ENCODE data around the gene DGKD.

The DGKD gene

DNA sequence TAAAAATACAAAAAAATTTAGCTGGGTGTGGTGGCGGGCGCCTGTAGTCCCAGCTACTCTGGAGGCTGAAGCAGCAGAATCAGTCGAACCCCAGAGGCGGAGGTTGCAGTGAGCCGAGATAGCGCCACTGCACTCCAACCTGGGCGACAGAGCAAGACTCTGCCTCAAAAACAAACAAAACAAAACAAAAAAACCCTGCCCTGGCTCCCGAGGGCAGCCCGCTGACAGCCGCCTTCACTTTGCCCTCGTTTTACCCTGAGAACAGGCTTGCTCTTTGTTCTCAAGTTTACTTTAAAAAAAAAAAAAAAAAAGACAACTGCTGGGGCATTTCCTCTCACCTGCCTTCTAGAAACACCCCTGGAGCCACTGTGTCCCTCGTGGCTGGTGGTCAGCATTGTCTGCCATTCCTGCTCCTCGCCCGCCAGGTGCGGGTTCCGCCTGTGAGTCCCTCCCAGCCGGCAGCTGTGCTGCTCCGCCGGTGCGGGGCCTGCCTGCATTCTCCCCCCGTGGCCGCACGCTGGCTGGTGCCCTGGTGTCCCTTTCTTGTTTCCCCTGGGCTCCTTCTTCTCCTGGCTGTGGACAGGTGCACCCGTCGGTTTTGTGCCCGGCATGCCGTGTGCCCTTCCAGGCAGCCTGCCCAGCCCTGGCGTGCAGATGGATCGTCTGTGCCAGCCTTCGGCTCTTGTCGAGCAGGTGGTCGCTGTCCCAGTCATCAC, 106.6 kb downstream of the DGKD start:
- DNase-seq (ENCODE audit: low read depth, low spot score): no peak

DNA sequence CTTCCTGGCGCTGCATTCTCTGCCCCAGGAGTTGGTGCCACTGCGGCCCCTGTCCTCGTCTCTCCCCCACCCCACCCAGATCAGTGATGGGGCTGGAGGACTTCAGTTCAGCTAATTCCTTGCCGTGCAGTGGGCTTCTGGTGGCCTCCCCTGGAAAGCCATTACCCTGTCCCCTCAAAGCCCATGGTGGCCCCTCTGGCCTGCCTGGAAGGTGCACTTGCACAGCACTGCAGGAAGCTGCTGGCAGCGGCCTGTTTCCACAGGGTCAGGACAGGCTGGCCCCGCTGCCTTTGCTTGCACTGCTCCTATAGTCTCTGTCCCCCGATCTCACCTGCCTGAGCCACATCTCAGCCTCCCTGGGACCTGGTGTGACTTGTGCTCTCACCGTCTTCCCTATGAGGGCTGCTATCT, 107.2 kb downstream of the DGKD start:
- DNase-seq (ENCODE audit: low read depth, low spot score): no peak

DNA sequence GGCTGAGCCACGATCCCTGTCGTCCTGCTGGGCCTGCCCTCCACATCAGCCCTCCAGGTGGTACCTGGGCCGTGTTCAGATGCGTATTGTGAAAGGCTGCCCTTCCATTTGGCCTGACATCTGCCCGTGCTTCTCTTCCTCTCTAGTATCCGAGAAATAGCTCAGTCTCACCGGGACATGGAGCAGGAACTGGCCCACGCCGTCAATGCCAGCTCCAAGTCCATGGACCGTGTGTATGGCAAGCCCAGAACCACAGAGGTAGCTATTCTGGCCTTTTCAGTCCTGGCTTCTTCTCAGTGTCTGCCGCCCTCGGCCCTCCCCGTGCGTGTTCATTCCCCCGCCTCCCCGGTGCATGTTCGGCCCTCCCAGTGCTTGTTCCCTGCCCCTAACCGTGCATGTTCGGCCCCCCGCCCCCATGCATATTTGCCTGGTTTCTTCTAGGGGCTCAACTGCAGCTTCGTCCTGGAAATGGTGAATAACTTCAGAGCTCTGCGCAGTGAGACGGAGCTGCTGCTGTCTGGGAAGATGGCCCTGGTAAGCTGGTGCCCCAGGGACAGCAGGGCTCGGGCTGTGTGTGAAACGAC, 108.0 kb downstream of the DGKD start:
- no peak for DNase-seq (ENCODE audit: low read depth, low spot score)

DNA sequence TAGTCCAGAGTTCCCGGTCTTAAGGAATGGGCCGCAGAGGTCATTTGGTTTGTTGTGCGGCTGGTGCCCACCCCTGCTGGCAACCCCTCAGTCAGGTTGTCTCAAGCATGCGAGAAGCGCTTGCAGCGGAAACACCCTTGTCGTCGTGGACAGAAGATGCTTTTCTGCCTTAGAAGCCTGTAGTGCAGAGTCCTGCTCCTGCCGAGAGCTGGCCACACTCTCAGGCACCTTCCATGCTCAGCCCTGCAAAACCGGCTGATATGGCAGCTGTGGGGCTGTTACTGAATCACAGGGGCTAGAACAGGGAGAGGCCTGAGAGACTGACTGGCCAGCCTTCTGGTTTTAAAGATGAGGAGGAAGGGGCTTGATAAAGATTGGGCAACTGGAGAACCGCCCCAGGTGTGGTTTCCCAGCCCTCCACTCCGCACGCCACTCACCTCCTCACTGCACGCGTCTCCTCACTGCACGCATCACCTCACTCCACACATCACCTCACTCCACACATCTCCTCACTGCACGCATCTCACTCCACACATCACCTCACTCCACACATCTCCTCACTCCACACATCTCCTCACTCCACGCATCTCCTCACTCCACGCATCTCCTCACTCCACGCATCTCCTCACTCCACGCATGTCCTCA, 108.7 kb downstream of the DGKD start:
- DNase-seq (ENCODE audit: low read depth, low spot score): no peak

DNA sequence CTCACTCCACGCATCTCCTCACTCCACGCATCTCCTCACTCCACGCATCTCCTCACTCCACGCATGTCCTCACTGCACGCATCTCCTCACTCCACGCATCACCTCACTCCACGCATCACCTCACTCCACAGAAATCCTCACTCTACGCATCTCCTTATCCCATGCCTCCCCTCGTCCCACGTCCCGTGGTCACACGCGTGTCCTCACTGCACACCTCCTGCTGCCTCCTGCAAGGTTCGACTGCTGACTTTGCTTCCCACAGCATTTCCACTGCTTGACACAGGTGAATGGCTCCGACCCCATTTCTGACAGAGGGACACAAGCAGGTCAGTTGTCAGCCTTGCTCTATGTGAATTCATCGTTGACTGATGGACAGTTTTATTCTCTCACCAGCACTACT, 109.3 kb downstream of the DGKD start:
- no peak for DNase-seq (ENCODE audit: low read depth, low spot score)

DNA sequence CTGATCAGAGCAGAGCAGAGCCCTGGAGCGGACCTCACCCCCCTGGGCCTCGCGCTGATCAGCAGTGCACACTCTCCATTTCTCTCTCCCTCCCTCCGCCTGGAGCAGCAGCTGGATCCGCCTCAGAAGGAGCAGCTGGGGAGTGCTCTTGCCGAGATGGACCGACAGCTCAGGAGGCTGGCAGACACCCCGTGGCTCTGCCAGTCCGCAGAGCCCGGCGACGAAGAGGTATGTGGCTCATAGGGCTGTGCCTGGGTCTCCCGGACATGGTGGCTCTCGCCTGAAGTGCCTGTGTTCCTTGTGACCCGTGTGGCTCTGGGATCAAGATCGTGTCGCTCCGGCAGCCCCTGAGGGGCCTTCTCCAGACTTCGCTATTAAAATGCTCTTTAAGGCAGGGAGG, 109.8 kb downstream of the DGKD start:
- DNase-seq (ENCODE audit: low read depth, low spot score): no peak

DNA sequence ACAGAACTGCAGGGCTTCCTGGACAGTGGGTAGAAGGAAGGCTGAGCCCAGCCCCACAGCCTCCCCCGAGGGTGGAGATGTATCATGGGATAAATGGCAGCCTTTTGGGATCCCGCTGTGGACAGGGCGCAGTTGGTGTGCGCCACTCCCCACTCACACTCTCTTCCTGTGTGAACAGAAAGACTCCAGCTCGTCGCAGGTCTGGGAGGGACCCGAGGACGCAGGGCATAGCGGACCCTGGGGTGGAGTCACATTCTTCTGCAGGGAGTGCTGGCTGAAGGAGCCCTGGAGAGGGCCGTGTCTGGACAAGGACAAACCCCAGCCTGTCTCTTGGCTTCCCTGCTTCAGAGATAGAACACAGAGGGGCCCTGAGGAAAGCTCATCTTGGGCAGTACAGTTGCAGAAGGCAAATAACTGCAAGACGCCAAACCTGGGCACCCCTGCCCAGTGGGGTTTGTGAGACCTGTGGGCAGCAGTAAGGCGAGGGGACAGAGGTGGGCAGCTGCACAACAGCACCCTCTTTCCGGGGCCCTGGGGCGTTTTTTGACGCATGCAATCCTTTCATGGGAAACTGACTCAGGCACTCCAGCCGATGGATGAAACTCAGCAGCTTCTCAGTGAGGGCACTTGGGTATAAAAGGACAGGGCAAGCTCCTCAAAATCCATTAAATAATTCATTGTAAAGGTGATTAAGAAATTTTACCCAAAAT, 110.4 kb downstream of the DGKD start:
- DNase-seq (ENCODE audit: low read depth, low spot score): no peak

DNA sequence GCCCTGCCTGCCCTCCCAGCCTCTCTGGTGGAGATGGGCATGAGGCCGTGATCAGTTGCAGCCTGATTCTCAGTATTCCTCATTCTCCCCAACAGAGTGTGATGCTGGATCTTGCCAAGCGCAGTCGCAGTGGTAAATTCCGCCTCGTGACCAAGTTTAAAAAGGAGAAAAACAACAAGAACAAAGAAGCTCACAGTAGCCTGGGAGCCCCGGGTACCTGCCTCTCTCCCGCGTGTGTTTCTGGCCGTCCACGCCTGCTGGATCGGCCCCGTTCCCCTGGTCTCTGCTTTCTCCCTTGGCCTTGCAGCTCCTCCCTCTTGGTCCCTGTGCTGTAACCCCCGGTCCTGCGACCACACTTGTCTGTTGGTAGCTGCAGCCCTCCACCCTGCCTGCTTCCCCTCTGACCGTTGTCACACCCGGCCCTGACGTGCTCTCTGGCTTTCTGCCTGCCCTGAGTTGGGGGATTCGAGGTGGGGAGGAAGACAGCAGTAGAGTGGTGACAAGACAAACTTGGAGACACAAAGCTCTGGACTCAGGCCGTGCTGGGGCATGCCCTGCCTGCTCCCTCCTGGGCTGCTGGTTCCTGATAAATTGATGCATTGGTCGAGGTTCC, 112.8 kb downstream of the DGKD start:
- DNase-seq (ENCODE audit: low read depth, low spot score): no peak

DNA sequence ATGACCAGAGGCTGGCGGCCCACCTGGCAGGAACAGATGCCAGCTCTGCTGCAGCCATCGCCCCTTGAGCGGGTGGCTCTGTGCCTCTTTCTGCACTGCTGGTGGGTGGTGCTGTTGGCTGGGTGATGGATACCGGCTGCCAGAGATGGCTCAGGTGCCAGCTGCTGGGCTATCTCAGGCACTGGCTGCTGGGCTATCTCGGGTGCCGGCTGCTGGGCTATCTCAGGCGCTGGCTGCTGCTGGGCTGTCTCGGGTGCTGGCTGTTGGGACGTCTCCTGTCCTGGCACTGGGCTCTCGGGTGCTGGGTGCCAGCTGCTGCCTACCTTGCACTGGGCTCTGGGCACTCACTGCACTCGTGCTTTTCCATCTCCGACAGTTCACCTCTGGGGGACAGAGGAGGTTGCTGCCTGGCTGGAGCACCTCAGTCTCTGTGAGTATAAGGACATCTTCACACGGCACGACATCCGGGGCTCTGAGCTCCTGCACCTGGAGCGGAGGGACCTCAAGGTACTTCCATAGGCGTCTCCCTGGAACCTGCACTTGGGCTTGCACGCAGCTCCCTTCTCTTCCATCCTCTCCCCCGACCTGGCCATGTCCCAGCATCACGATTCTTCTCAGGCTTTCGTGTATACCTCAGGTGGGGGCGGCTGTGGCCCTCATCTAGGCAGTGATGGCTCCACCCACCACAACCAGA, 113.9 kb downstream of the DGKD start:
- no peak for DNase-seq (ENCODE audit: low read depth, low spot score)

DNA sequence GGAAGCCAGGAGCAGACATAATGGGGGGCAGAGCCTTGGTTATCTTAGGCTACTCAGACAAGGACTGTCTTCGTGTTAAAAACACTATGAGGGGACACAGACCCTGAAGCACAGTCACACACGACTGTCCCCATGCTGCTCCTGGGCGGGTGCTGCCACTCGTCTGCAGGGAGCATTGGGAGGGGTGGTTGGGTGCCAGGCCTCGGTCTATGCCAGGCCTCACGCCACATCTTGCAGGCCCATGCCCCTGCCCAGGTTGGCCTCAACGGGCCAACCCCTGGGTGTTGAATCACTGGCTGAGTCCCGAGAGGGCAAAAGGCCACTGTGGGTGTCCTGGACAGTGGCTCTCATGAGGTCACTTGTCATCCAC, 114.4 kb downstream of the DGKD start:
- no peak for DNase-seq (ENCODE audit: low read depth, low spot score)

DNA sequence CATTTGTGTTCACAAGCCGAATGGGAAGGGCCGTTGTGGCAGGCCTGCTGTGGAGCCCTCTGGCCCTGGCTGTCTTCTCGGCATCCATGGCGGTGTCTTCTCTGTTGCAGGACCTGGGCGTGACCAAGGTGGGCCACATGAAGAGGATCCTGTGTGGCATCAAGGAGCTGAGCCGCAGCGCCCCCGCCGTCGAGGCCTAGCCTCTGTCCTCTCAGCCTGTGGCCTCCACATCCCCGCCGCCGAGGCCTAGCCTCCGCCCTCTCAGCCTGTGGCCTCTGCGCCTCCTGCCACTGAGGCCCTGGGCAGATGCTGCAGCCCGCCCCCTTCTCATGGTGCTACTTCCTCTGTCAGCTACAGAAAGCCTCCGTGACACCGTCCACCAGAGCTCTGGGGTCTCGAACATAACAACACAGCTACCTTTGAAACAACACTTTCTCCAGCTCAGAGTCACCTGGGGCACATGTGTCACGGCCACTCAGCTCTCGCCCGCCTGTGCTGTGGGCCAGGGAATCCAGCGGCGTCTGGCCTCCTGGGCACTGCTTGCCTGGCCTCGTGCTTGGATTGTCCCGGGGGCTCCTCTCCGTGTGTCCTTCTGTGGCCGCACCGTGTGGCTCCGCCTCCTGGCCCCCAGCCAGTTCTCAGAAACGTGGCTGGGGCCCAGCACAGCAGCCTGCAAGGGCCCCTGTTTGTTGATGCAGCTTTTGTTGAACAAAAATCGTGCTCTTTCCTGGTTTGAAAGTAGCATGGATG, 115.1 kb downstream of the DGKD start:
- no peak for DNase-seq (ENCODE audit: low read depth, low spot score)

DNA sequence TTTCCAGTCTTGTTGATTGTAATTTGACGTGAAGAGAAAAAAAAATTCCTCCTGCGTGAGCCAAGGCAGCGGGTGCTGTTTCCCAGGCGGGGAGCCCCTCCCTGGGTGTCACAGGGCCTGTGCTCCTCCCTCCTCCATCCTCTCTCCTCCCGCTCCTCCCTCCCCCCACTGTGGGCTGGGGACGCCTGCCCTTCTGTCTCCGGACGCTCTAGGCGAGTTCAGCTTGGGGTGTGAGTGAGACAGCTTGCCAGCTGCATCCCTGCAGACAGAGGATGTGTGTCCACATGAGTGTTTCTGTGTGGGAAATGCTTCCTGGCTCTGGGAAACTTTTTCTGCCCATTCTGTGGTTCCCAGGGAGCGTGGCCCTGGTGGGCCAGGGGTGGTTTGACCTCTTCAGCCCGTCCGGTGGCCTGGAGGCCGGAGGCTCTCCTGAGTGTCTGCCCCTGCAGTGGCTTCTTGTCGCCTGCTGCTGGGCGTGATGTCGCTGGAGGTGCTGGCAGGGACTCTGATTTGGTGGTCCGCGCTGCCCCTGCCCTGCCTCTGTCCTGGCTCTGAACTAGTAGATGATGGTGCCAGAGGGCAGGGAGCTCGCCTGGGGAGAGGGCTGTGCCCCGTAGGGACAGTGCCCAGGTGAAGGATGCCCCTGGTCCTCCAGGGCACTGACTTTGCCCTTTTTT, 115.9 kb downstream of the DGKD start:
- DNase-seq (ENCODE audit: low read depth, low spot score): no peak

DNA sequence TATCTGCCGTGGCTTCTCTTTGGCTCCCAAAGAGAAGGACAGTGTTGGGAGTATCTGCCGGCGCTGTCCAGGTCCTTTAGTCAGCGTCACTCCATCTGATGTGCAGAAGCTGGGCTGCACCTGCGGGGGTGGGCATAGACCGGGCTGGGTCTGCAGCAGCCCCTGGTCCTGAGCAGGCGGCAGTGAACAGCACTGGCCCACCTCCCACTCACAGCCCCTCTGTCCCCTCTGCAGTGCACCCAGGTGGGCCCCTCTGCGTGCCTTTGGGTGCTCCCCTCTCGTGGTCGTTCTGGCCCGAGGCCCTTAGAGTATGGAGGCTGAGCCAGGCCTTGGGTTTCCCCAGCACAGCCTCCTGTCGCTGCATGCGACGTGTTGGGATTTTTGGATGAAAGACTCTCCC, 116.5 kb downstream of the DGKD start:
- no peak for DNase-seq (ENCODE audit: low read depth, low spot score)

DNA sequence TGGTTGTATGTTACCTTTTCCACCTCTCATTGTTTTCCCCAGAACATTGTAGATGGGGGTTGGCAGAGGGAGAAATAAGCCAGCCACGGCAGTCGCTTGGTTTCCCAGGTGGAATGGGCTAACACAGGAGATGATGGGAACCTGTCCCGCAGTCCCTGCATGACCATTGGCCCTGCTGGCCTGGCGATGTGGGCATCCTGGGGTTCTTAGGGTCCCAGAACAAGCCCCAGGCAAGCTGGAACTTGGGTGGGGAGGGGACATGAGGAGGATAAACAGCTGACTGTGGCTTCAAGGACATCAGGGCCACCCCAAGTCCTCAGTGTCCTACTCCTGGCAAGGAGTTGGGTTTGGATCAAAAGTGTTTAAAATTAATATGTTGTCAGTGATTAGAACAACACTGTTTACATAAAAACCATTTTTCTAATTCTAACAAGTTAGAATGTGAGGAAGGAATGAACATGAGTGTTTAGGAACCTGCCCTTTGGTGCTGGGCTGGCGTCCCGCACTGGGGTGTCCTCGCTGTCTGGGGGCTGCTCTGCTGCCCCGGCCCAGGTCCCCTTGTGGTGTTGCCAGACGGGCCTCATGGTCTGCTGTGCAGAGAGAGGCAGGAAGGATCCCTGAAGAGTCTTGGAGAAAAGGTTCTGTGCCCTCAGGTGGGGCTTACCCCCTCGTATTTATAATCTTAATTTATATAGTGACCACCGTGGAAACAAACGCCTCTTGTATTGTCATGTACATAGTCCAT, 117.2 kb downstream of the DGKD start:
- DNase-seq (ENCODE audit: low read depth, low spot score): no peak

DNA sequence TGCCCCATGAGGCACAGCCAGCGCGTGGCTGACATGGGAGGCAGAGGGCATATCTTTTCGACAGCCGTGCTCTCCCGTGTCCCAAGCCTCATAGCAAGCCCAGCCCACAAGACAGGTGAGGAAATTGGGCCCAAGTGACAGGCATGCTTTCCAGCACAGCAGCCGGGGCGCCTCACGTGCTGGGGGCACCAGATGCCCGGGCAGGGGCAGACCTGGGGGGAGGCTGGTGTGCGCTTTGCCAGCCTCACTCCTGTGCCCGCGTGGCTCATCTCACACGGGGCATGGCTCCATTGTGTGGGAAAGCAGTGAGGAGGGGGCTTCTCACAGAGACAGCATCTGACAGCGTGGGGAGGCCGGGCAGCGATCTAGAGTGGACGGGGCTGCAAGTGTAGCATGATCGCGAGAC, 119.1 kb downstream of the DGKD start:
- no peak for DNase-seq (ENCODE audit: low read depth, low spot score)

DNA sequence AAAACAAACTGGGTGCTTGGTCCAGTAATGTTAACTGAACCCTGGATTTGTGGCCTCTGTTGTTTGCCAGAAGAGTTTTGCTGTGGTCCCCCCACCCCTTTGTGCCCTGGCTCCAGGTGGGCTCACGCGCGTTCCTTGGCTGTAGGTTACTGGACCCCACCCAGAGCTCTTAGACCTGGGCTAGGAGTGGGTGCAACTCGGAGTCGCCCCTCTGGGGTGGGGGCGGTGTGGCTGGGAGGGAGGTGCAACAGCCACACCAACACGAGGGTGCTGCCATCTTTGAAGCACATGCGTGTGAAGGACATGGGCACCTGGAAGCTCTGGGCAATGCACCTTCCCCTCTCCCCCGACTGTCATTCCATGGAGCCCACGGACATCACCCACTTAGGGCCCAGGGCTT, 119.6 kb downstream of the DGKD start:
- no peak for DNase-seq (ENCODE audit: low read depth, low spot score)

DNA sequence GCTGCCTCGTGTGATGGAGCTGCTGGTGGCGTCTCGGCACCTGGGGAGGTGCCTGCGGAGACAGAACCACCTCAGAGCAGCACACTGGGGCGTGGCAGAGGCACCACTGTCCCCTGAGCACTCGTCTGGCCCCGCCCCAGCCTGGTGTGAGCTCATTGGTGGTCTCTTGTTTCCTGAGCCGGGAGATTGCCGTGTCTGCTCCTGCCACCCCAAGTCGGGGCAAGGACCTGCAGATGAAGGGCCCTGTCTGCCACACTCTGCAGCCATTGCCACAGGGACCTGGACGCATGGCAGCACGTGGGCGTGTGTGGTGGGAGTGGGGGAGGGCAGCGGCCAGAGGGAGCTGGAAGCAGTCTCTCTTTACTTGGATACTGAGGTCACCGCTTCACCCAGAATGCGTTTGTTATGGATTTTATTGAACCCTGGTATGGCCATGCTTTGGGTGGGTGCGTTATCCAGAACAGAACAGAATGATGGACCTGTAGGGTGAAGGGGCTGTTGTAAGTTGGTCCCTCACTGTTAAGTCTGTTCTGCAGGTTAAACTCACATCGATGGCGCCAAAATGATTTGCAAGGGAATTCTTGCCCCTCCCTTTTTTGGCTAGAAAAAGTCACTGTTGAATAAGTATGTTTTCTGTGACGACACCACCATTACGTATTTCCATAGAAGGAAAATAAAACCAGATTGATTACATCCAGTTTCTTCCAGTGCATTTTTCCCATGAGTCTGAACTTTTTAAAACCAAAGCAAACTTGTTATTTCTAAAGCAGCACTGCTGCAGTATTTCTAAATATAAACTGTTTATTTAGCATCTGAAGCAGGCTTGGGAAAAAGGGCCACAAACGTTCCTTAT, 120.2 kb downstream of the DGKD start:
- DNase-seq (ENCODE audit: low read depth, low spot score): no peak

DNA sequence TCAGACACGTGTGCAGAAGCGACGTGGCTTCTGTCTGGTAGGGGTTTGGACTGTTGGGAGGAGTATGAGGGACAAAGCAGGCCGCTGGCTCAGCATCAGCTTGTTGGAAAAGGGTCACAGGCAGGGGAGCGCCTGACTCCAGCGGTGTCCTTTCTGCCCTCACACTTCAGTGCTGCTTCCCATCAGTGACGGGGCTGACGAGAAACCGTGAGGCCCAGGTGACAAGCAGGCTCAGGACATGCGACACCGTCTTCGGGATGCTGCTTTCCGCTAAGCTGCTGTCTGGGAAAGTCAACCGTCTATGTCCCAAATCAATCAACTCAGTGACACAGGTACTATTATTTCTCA, 121.7 kb downstream of the DGKD start:
- no peak for DNase-seq (ENCODE audit: low read depth, low spot score)
